ENCODE data around the gene NTM.

DNA sequence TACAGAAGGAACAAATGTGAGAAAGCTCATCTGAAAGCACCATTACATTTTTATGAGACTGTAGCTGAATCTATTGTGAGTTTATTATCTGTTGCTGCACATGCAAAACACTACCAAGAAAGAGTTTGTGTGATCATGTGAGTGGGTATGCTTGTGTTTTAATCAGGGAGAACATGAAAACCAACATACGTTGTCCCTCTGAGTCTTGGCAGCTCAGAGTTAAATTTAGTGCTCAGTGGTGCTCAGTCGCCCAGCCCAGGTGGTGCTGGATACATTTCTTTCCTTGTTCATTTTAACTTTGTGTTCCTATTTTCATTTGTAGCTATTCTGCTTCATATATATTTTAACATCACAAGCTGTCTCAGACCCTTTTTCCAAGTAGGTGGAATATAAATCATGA lies 500.6 kb downstream of the NTM start:
- TF ChIP-seq, protein P1, sequence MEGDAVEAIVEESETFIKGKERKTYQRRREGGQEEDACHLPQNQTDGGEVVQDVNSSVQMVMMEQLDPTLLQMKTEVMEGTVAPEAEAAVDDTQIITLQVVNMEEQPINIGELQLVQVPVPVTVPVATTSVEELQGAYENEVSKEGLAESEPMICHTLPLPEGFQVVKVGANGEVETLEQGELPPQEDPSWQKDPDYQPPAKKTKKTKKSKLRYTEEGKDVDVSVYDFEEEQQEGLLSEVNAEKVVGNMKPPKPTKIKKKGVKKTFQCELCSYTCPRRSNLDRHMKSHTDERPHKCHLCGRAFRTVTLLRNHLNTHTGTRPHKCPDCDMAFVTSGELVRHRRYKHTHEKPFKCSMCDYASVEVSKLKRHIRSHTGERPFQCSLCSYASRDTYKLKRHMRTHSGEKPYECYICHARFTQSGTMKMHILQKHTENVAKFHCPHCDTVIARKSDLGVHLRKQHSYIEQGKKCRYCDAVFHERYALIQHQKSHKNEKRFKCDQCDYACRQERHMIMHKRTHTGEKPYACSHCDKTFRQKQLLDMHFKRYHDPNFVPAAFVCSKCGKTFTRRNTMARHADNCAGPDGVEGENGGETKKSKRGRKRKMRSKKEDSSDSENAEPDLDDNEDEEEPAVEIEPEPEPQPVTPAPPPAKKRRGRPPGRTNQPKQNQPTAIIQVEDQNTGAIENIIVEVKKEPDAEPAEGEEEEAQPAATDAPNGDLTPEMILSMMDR (IDR thresholded peaks at IDR 0.05 in 2 of 3, conservative IDR thresholded peaks at IDR 0.05 in 1 of 3; ENCODE audit: borderline replicate concordance in 1 of 3, insufficient read depth in 1 of 3, low read depth in 2 of 3, low read length in 2 of 3), result no peak
- TF ChIP-seq POLR2AphosphoS5 (IDR thresholded peaks at IDR 0.05; ENCODE audit: low read depth, low read length) (no peak), SP1 (IDR thresholded peaks at IDR 0.05; ENCODE audit: low read depth) (no peak), JUND (IDR thresholded peaks at IDR 0.05) (no peak)

Measured in HCT116 (cell line).